MCF 10A (cell line): ENCODE measurements around the gene MAP2K6. TPM values are rescaled to one million over a fixed set of nuclear protein-coding genes. Genes with fewer than 3 reads are reported as not detected.

Experiments
- BruUV-seq: library from RNA; stranded (reverse); fragments of 400-500 nt; replicated peaks from 2 replicates; lab custom pipeline; 2021; lab: Mats Ljungman, UMichigan
- CTCF ChIA-PET: fragments of 300-600 bp; sonication (Branson Sonifier 250); formaldehyde crosslinking; extraction: SDS; loops from one replicate; lab custom pipeline; 2021; ENCODE audit warnings: antibody characterized with exemption, inconsistent platforms; lab: Yijun Ruan, JAX
- POLR2A ChIA-PET: fragments of 300-600, 350-650 bp; sonication (Branson Sonifier 250); formaldehyde crosslinking; extraction: SDS; loops from one replicate; lab custom pipeline; 2020; ENCODE audit warnings: antibody characterized with exemption, inconsistent platforms; lab: Yijun Ruan, JAX
- DNase-seq: peaks from one replicate; pipeline ENCODE4 v3.0.0-alpha.2; 2018; ENCODE audit not compliant: unreplicated experiment
- H3K27ac Mint-ChIP-seq: one replicate; pipeline ENCODE4 v1.8.0; 2022; ENCODE audit warnings: mild to moderate bottlenecking, low read depth, mixed read lengths; ENCODE audit not compliant: unreplicated experiment
- H3K27me3 Mint-ChIP-seq: one replicate; pipeline ENCODE4 v1.8.0; 2022; ENCODE audit warnings: mixed read lengths; ENCODE audit not compliant: insufficient read depth, unreplicated experiment
- H3K36me3 Mint-ChIP-seq: one replicate; pipeline ENCODE4 v1.8.0; 2022; ENCODE audit warnings: mild to moderate bottlenecking, moderate library complexity, mixed read lengths; ENCODE audit not compliant: insufficient read depth, unreplicated experiment
- H3K4me1 Mint-ChIP-seq: one replicate; pipeline ENCODE4 v1.8.0; 2022; ENCODE audit warnings: mixed read lengths; ENCODE audit not compliant: insufficient read depth, unreplicated experiment
- H3K4me3 Mint-ChIP-seq: one replicate; pipeline ENCODE4 v1.8.0; 2022; ENCODE audit warnings: mild to moderate bottlenecking, moderate library complexity, mixed read lengths; ENCODE audit not compliant: unreplicated experiment
- H3K9me3 Mint-ChIP-seq: one replicate; pipeline ENCODE4 v1.8.0; 2022; ENCODE audit warnings: mixed read lengths; ENCODE audit not compliant: unreplicated experiment
- intact Hi-C: fragments of 100-400 bp; cut with micrococcal nuclease; formaldehyde crosslinking; loops from 2 replicates; pipeline ENCODE4 v1.14.1; 2022
- total RNA-seq: library from RNA; stranded (reverse); gene quantifications from 2 replicates; pipeline ENCODE4 v1.2.3, GENCODE V29; 2022
- TF ChIP-seq, protein P1 (sequence below): fragments of 200-600 bp; IDR thresholded peaks from one replicate; pipeline ENCODE4 v1.8.0; 2022; ENCODE audit warnings: antibody characterized with exemption, mild to moderate bottlenecking; ENCODE audit not compliant: unreplicated experiment

Gene MAP2K6
- total RNA-seq, 1 experiment from 2014 or later, result 0.28 TPM

DNA sequence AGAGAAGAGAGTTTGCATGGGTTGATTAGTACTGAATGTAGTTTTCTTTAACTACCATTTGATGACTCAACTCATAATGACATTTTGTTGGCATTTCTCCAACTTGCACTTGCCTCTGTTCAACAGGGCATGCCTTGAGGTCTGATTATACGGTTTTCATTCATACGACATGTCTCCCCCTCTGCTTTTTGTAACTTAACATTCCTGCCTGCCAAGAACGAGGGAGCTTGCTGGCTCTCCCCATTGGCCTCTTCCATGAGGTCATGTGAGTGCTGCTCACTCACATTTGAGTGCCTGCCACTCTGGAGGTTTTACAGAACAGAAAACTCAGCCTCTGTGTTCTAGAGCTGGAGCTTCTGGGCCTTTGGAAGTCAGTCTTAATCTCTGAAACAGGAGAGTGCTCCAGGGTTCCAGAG is 19.7 kb downstream of the MAP2K6 start:
- Mint-ChIP-seq H3K9me3 (no peaks in the 10 kb centered on the region), H3K27ac (no peak overlapping the region), H3K27me3 (no peaks in the 10 kb centered on the region), H3K4me1 (peaks cover 32% of the 10 kb centered on the region), H3K36me3 (no peaks in the 10 kb centered on the region), H3K4me3 (no peak overlapping the region)
- no TSS peak for BruUV-seq
- peak; percentile 84 for DNase-seq
- ChIA-PET CTCF (interaction anchor here (0.8 to 1.1 kb wide), 3 partner anchors 57 to 99 kb away, joined by 3 to 4 read pairs (median 4); no protein-coding TSS in a partner anchor), POLR2A (interaction anchor here (0.9 to 2.0 kb wide), 5 partner anchors 17 to 108 kb away, joined by 4 to 7 read pairs (median 5); partner anchors contain the start of genes ABCA5 and MAP2K6)
- TF ChIP-seq, protein P1, sequence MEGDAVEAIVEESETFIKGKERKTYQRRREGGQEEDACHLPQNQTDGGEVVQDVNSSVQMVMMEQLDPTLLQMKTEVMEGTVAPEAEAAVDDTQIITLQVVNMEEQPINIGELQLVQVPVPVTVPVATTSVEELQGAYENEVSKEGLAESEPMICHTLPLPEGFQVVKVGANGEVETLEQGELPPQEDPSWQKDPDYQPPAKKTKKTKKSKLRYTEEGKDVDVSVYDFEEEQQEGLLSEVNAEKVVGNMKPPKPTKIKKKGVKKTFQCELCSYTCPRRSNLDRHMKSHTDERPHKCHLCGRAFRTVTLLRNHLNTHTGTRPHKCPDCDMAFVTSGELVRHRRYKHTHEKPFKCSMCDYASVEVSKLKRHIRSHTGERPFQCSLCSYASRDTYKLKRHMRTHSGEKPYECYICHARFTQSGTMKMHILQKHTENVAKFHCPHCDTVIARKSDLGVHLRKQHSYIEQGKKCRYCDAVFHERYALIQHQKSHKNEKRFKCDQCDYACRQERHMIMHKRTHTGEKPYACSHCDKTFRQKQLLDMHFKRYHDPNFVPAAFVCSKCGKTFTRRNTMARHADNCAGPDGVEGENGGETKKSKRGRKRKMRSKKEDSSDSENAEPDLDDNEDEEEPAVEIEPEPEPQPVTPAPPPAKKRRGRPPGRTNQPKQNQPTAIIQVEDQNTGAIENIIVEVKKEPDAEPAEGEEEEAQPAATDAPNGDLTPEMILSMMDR, result no peak
- intact Hi-C loops, result no loop called here

DNA sequence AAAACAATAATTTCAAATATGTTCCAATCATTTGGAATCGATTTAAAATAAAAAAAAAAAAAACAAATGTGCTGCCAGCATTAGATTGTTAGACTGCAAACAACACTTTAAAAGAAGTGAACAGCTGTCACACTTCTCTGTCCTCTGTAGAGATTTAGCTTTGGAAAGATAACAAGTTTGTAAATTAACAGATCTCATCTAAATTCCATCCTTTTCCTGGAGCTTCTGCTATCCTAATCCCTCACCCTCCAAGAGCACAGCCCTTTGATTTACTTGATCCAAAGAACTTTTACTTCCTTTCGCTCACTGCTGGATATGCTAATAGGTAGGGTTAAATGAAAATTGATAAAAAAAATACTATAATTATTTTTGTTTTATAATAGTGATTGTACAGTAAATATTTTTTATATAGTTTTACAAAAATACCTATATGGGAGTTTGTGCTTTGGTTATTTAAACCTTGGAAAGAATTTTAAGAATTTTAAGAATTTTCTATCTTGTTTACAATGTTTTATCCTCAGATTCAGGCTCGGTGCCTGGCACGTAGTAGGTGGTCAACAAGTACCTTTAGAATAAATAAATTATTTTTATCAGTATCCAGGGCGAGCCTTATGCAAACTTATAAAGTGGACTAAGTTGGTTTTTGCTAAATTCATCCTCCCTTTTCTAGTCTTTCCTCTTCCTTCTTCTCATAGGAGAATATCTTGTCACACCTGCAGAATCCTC is 21.6 kb downstream of the MAP2K6 start:
- ChIA-PET POLR2A (no interaction called here), CTCF (interaction anchor here (0.6 kb wide), 1 partner anchor 29 kb away, joined by 3 read pairs; no protein-coding TSS in a partner anchor)
- peaks cover 16% of the 10 kb centered on the region for H3K4me1 Mint-ChIP-seq
- no peaks in the 10 kb centered on the region for H3K36me3 Mint-ChIP-seq
- no peaks in the 10 kb centered on the region for H3K27me3 Mint-ChIP-seq
- TF ChIP-seq, protein P1, result no peak
- BruUV-seq, result no TSS peak
- no peak overlapping the region for H3K4me3 Mint-ChIP-seq
- H3K9me3 Mint-ChIP-seq, result no peaks in the 10 kb centered on the region
- no peak overlapping the region for H3K27ac Mint-ChIP-seq
- DNase-seq, result no peak
- intact Hi-C loops, result no loop called here

DNA sequence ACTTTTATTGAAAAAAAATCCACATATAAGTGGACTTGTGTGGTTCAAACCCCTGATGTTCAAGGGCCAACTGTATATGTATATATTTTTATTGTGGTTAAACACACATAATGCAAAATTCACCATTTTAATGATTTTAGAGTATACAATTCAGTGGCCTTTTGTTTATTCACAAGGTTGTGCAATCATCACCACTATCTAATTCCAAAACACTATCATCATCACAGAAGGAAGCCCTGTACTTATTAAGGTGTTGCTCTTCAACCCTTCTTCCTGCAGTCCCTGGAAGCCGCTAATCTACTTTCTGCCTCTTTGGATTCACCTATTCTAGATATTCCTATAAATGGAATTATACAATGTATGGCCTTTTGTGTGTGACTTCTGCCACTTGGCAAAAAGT is 23.0 kb downstream of the MAP2K6 start:
- ChIA-PET POLR2A (interaction anchor here (0.7 kb wide), 1 partner anchor 621 kb away, joined by 3 read pairs; no protein-coding TSS in a partner anchor), CTCF (no interaction called here)
- TF ChIP-seq, protein P1, result no peak
- intact Hi-C loops, result no loop called here
- no peak overlapping the region for H3K4me3 Mint-ChIP-seq
- H3K27ac Mint-ChIP-seq, result no peak overlapping the region
- H3K27me3 Mint-ChIP-seq, result no peaks in the 10 kb centered on the region
- H3K9me3 Mint-ChIP-seq, result no peaks in the 10 kb centered on the region
- BruUV-seq, result no TSS peak
- DNase-seq, result no peak
- H3K36me3 Mint-ChIP-seq, result no peaks in the 10 kb centered on the region
- peaks cover 16% of the 10 kb centered on the region for H3K4me1 Mint-ChIP-seq

DNA sequence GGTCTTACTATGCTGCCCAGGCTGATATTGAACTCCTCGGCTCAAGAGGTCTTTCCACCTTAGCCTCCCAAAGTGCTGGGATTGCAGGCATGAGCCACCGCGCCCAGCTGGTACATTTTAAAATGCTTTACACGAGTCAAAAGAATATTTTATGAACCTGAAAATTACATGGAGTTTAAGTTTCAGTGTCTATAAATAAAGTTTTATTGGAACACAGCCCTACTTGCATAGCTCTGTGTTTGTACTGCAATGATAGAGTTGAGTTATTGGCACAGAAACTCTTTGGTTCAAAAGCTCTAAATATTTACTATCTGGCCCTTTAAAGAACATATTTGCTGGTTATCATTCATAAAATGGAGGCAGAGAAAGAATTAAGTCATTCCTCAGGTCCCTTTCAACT is 24.3 kb downstream of the MAP2K6 start:
- Mint-ChIP-seq H3K9me3 (no peaks in the 10 kb centered on the region), H3K4me3 (no peak overlapping the region), H3K4me1 (peaks cover 12% of the 10 kb centered on the region), H3K27me3 (no peaks in the 10 kb centered on the region), H3K36me3 (no peaks in the 10 kb centered on the region), H3K27ac (no peak overlapping the region)
- no peak for DNase-seq
- no TSS peak for BruUV-seq
- ChIA-PET POLR2A (interaction anchor here (1.1 kb wide), 1 partner anchor 12 kb away, joined by 3 read pairs; no protein-coding TSS in a partner anchor), CTCF (interaction anchor here (0.7 kb wide), 1 partner anchor 19 kb away, joined by 3 read pairs; no protein-coding TSS in a partner anchor)
- intact Hi-C loops, result no loop called here
- TF ChIP-seq, protein P1, result no peak
